SJSA1 (cell line): ENCODE results near the gene ZNF329. TPM values are rescaled to one million over a fixed set of nuclear protein-coding genes. Genes with fewer than 3 reads are reported as not detected.

Source experiments
- DNase-seq, 2 experiments: peaks; one replicate each; pipeline ENCODE4 v3.0.0-alpha.2; 2015 to 2020; ENCODE audit warnings: low spot score in 2 of 2, low read depth in 1 of 2
- H3K27ac ChIP-seq: fragments of 250-450 bp; sonication (Bioruptor Pico); 2 replicates; pipeline ENCODE4 v1.5.1; 2020; ENCODE audit warnings: mild to moderate bottlenecking, moderate library complexity
- H3K27me3 ChIP-seq: fragments of 250-450 bp; sonication (Bioruptor Pico); replicated peaks from 2 replicates; pipeline ENCODE4 v1.5.1; 2020; ENCODE audit warnings: mild to moderate bottlenecking, moderate library complexity
- H3K36me3 ChIP-seq: fragments of 250-450 bp; sonication (Bioruptor Pico); 2 replicates; pipeline ENCODE4 v1.5.1; 2020; ENCODE audit warnings: mild to moderate bottlenecking
- H3K4me1 ChIP-seq: fragments of 250-450 bp; sonication (Bioruptor Pico); replicated peaks from 2 replicates; pipeline ENCODE4 v1.6.1; 2021; ENCODE audit warnings: mild to moderate bottlenecking
- H3K4me3 ChIP-seq: fragments of 250-450 bp; sonication (Bioruptor Pico); 2 replicates; pipeline ENCODE4 v1.5.1; 2020; ENCODE audit warnings: mild to moderate bottlenecking
- H3K9me3 ChIP-seq: fragments of 250-450 bp; sonication (Bioruptor Pico); replicated peaks from 2 replicates; pipeline ENCODE4 v1.5.1; 2020; ENCODE audit warnings: mild to moderate bottlenecking
- total RNA-seq: library from RNA; depleted of rRNA; stranded (reverse); fragments of >200 nt; shearing (Covaris generic); gene quantifications from 2 replicates; pipeline ENCODE4 v1.2.3, GENCODE V29; 2014; rRNA removed

Gene ZNF329
- total RNA-seq, result 5.4 and 8.3 TPM in 2 replicates

DNA sequence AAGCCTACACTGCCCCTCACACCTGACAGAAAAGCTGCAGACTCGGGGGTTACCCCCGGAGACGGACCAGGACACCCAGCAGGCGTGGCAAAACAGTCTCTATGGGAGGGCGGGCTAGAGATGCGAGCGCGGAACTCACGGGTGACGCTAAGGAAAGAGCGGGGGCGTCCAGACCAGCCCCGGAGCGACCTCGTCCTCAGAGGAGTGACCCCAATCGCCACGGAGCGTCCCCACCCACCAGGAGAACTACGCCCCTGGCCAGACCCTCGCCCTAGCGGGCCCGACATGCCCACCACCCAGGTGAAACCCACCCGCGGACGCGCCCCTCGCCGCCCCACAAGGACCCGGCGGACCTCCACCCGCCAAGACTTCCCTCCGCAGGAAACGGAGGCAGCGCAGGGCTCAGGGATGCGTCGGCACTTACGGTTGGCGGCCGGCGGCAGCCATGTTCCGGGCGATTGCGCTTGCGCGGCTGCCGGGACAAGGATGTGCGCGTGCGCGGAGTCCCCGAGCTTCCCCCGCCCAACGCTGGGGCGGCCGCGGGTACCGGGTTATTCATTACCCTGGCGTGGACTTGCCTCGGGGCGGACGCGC lies at the start of gene ZNF329:
Gene ZNF329, minus strand, starts transcription at position 462 of the 594 bp plus-strand sequence. CDS start 21,286 bp downstream, outside the sequence.
- H3K4me3 ChIP-seq, result peak within 1 kb of the TSS; percentile 82
- peak within 1 kb of the TSS; percentile 60 for H3K27ac ChIP-seq
- peaks cover 5% of the 10 kb centered on the region; the same call in 1 of the 2 replicates for H3K4me1 ChIP-seq
- H3K36me3 ChIP-seq, result peaks cover 7% of the 10 kb centered on the region
- H3K27me3 ChIP-seq, result no peaks in the 10 kb centered on the region
- peak; percentile 64 to 82 for DNase-seq
- peaks cover 43% of the 10 kb centered on the region for H3K9me3 ChIP-seq

- Histone ChIP-seq H3K9me3 (peaks cover 49% of the 10 kb centered on the region), H3K27ac (no peak overlapping the region), H3K4me1 (no peaks in the 10 kb centered on the region), H3K36me3 (peaks cover 48% of the 10 kb centered on the region), H3K27me3 (no peaks in the 10 kb centered on the region), H3K4me3 (no peak overlapping the region)
- DNase-seq, result peak in 1 of 2 experiments; percentile 35
Observed at GRCh38 chr19:58196901-58197616, 46.5 kb upstream of the ZNF329 start.

DNA sequence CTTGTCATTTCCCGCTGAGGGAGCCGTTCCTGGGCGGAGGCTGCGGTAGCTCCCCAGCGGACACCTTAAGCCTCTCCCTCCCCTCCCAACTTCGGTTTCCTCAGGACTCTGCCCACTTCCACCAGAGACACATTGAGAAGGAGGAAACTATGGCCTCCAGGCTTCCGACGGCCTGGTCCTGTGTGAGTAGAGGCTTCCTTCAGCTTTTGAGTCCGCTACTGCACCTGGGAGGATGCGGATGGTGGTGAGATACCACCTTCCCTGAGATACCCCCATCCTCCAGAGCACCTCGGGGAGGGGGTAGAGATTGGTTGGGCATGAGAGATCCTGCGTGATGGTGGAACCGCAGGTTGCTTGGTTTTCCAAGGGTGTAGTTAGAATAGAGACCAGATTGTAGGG lies 33.2 kb upstream of the ZNF329 start:
- Histone ChIP-seq H3K27ac (peak overlapping the region; percentile 91), H3K36me3 (peaks cover 29% of the 10 kb centered on the region), H3K4me1 (no peaks in the 10 kb centered on the region), H3K27me3 (no peaks in the 10 kb centered on the region), H3K9me3 (peaks cover 38% of the 10 kb centered on the region), H3K4me3 (peak overlapping the region; percentile 64)
- no peak for DNase-seq

DNA sequence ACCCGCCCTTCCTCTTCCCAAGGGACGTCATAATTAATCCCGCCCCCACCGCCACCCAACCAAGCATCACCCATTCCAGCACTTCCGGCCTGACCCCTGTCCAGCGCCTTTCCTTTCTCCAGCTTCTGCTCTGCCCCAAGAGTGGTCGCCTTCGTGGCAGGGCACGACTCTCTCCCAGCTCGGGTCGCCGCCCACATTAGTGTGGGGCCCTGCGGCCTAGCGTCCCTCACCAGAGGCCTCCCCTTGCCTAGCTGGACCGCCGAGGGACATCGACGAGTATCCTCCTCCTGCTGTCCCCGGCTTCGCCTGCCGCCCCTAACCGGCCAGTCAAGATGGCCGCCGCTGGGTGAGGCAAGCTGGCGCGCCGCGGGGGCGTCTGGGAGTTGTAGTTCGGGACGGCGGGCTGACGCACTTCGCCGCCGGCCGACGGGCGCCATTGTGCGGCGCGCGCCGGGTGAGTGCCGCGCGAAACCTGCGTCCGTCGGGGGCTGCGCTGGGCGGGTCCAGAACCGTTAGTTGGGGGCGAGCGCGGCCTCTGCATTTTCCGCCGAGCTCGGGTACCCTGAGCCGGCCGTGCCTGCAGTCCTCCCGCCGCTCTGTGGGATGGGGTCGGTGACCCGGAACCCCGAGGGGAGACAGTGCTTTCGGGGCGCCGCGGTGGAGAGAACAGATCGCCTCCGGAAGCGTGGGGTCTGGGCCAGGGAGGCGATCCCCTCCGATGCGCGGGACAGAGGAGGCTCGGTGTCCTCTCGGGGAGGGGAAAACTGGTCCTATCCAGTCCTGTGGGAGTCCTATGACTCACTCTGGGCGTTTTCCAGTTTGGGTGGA lies 32.6 kb upstream of the ZNF329 start, which contains the start of gene ZNF274:
Gene ZNF274, plus strand, starts transcription at position 73 of the 828 bp plus-strand sequence. CDS start 905 bp downstream, outside the sequence.
- Histone ChIP-seq H3K27me3 (no peaks in the 10 kb centered on the region), H3K4me3 (peak within 1 kb of the TSS; percentile 64), H3K4me1 (no peaks in the 10 kb centered on the region), H3K27ac (peak within 1 kb of the TSS; percentile 91), H3K9me3 (peaks cover 38% of the 10 kb centered on the region), H3K36me3 (peaks cover 28% of the 10 kb centered on the region)
- DNase-seq, result peak; percentile 76 to 79

- Histone ChIP-seq H3K27ac (peak overlapping the region; percentile 91; the same call in 1 of the 2 replicates), H3K4me1 (no peaks in the 10 kb centered on the region), H3K27me3 (no peaks in the 10 kb centered on the region), H3K36me3 (peaks cover 26% of the 10 kb centered on the region), H3K4me3 (peak overlapping the region; percentile 64), H3K9me3 (peaks cover 38% of the 10 kb centered on the region)
- no peak for DNase-seq
Observed at GRCh38 chr19:58182577-58182988, 32.0 kb upstream of the ZNF329 start.

DNA sequence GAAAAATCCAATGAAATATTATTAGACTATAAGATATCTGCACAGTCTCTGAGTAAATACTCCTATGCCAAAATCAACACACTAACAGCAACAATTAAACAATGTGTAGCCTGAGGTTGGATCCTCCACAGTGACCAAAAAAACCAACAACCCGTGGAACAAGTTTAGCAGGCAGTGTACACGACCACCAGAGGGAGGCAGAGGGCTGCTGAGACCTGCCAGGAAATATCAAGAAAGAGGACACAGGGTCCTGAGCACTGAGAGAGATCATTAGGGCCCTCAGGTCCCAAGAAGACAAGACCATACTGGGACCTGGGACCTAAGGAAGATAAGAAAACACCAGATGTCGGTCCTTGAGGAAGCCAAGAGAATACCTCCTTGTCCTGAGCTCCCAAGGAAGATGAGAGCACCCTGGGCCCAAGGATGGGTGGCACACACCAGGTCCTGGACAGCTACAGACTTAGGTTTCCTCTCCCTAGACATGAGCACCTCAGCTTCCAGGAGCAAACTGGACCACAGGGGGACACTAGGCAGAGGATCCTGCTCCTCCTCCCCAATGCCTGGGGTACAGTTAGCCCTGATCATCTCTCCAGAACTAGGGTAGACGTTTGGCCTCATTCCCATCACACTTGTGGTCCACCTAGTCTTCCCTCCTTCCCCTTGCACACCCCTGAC lies 31.4 kb upstream of the ZNF329 start:
- peaks cover 35% of the 10 kb centered on the region for H3K9me3 ChIP-seq
- H3K4me3 ChIP-seq, result no peak overlapping the region
- no peaks in the 10 kb centered on the region for H3K27me3 ChIP-seq
- H3K4me1 ChIP-seq, result no peaks in the 10 kb centered on the region
- H3K27ac ChIP-seq, result no peak overlapping the region
- peak in 1 of 2 experiments; percentile 24 for DNase-seq
- H3K36me3 ChIP-seq, result peaks cover 20% of the 10 kb centered on the region

DNA sequence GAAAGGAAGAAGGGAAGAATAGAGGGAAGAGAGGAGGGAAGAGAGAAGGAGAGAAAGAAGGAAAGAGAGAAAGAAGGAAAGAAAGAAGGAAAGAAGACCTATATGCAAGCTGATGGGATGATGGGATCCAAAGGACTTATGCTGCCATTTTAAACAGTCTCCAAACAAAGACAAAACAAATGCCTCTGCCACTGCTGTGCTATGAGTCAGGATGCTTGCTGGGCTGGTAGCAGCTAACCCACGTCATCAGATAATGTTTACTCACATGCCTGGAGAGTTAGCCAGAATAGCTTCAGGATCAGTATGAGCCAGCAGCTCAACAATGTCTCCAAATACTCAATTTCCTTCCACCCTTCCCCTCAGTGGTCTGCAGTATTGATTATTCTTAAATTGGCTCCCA lies 20.3 kb upstream of the ZNF329 start:
- H3K27me3 ChIP-seq, result no peaks in the 10 kb centered on the region
- no peak overlapping the region for H3K4me3 ChIP-seq
- peaks cover 29% of the 10 kb centered on the region for H3K9me3 ChIP-seq
- no peaks in the 10 kb centered on the region for H3K4me1 ChIP-seq
- H3K27ac ChIP-seq, result no peak overlapping the region
- no peaks in the 10 kb centered on the region for H3K36me3 ChIP-seq
- DNase-seq, result no peak

GRCh38 chr19:58166708-58167280 lies 16.2 kb upstream of the ZNF329 start:
- H3K27me3 ChIP-seq, result no peaks in the 10 kb centered on the region
- no peak for DNase-seq
- no peak overlapping the region for H3K4me3 ChIP-seq
- peaks cover 35% of the 10 kb centered on the region for H3K9me3 ChIP-seq
- no peak overlapping the region for H3K27ac ChIP-seq
- H3K4me1 ChIP-seq, result no peaks in the 10 kb centered on the region
- H3K36me3 ChIP-seq, result no peaks in the 10 kb centered on the region

- DNase-seq, result no peak
- Histone ChIP-seq H3K4me3 (no peak overlapping the region), H3K27me3 (no peaks in the 10 kb centered on the region), H3K27ac (no peak overlapping the region), H3K36me3 (no peaks in the 10 kb centered on the region), H3K4me1 (no peaks in the 10 kb centered on the region), H3K9me3 (peaks cover 35% of the 10 kb centered on the region)
Observed at GRCh38 chr19:58166268-58166667, 15.7 kb upstream of the ZNF329 start.

DNA sequence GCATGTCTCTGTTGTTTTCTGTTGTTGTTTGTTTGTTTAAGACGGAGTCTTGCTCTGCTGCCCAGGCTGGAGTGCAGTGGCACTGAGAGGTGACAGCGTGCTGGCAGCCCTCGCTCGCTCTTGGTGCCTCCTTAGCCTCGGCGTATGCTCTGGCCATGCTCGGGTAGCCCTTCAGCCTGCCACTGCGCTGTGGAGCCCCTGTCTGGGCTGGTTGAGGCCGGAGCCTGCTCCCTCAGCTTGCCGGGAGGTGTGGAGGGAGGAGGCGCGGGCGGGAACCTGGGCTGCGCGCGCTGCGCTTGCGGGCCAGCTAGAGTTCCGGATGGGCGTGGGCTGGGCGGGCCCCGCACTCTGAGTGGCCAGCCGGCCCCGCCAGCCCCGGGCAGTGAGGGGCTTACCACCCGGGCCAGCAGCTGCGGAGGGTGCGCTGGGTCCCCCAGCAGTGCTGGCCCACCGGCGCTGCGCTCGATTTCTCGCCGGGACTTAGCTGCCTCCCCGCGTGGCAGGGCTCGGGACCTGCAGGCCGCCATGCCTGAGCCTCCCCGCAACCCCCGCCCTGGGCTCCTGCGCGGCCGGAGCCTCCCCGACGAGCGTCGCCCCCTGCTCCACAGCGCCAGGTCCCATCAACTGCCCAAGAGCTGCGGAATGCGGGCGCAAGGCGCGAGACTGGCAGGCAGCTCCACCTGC lies 6.6 kb upstream of the ZNF329 start:
- no peak for DNase-seq
- Histone ChIP-seq H3K27me3 (no peaks in the 10 kb centered on the region), H3K9me3 (peaks cover 9% of the 10 kb centered on the region), H3K4me1 (peaks cover 5% of the 10 kb centered on the region; the same call in 1 of the 2 replicates), H3K36me3 (no peaks in the 10 kb centered on the region), H3K4me3 (no peak overlapping the region), H3K27ac (no peak overlapping the region)

- Histone ChIP-seq H3K36me3 (peaks cover 3% of the 10 kb centered on the region), H3K27me3 (no peaks in the 10 kb centered on the region), H3K4me1 (peaks cover 5% of the 10 kb centered on the region; the same call in 1 of the 2 replicates), H3K9me3 (peaks cover 24% of the 10 kb centered on the region), H3K27ac (0 out of 2 replicates have a peak overlapping the region, but pooled peaks have one; percentile 18), H3K4me3 (peak overlapping the region; percentile 66)
- DNase-seq, result peak; percentile 87 to 88
Observed at GRCh38 chr19:58154679-58155648, 4.4 kb upstream of the ZNF329 start.
